Gastroesophageal sphincter (tissue), 3 donors: Measurements from ENCODE around the gene SAMD3.

Source experiments
- EP300 ChIP-seq: sonication (generic); formaldehyde crosslinking; IDR thresholded peaks from one replicate; pipeline ENCODE4 v1.6.1; 2017; ENCODE audit warnings: antibody characterized with exemption, mild to moderate bottlenecking
- POLR2A ChIP-seq, 2 donors: fragments of 450-650 bp; IDR thresholded peaks; one replicate each; pipeline ENCODE4 v1.6.1; 2017; ENCODE audit warnings: antibody characterized with exemption in 2 of 2, mild to moderate bottlenecking in 2 of 2, moderate library complexity in 1 of 2
- POLR2AphosphoS5 ChIP-seq: sonication (generic); formaldehyde crosslinking; IDR thresholded peaks from one replicate; pipeline ENCODE4 v1.6.1; 2017; ENCODE audit warnings: antibody characterized with exemption
- TF ChIP-seq, protein P1 (sequence below), 4 experiments: fragments of 200-600 bp in 2 of 4; fragments of 450-650 bp in 2 of 4; sonication (generic) in 1 of 4; IDR thresholded peaks; one replicate each; pipeline ENCODE4 v1.5.1; 2017 to 2019; ENCODE audit warnings: antibody characterized with exemption in 4 of 4, mild to moderate bottlenecking in 2 of 4, moderate library complexity in 2 of 4

DNA sequence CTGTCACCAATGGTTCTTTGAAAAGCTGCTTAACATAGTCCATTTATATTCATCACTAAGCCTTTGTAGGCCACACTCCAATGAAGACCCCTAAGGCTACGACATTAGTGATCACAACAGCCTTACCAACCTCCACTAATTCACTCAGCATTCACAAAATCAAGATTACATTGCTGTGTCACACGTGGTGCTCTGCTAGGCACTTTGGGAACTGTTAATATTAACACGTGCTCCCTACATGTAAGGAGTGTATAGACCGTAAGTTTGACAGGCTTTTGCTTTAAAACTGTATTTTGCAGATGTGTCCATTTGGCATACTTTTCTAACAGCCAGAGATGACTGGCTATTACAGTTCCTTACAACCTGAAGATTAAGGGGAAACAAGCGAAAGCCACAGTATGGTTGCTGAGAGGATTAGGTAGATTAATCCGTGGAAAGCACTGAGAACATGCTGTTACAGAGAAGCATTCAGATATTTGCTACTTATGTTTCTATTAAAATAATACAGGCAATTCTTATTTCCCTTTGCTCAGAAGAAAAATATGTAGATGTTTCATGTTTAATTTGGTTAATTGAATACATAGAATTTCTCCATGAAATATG is 69.7 kb downstream of the SAMD3 start:
- TF ChIP-seq, protein P1, sequence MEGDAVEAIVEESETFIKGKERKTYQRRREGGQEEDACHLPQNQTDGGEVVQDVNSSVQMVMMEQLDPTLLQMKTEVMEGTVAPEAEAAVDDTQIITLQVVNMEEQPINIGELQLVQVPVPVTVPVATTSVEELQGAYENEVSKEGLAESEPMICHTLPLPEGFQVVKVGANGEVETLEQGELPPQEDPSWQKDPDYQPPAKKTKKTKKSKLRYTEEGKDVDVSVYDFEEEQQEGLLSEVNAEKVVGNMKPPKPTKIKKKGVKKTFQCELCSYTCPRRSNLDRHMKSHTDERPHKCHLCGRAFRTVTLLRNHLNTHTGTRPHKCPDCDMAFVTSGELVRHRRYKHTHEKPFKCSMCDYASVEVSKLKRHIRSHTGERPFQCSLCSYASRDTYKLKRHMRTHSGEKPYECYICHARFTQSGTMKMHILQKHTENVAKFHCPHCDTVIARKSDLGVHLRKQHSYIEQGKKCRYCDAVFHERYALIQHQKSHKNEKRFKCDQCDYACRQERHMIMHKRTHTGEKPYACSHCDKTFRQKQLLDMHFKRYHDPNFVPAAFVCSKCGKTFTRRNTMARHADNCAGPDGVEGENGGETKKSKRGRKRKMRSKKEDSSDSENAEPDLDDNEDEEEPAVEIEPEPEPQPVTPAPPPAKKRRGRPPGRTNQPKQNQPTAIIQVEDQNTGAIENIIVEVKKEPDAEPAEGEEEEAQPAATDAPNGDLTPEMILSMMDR (IDR thresholded peaks at IDR 0.05) = no peak
- TF ChIP-seq EP300 = no peak
- TF ChIP-seq POLR2AphosphoS5 = no peak
- no peak for TF ChIP-seq POLR2A (IDR thresholded peaks at IDR 0.05)
